K562 (cell line): ENCODE measurements around the gene DCUN1D4. TPM values are rescaled to one million over a fixed set of nuclear protein-coding genes. Genes with fewer than 3 reads are reported as not detected.

Experiments used
- BRF1 ChIP-seq: IDR thresholded peaks from 3 replicates; pipeline ENCODE4 v1.6.1; 2011; ENCODE audit warnings: borderline replicate concordance, mild to moderate bottlenecking; ENCODE audit not compliant: insufficient read length; ENCODE audit errors: extremely low read depth
- NCOA6 ChIP-seq: fragments of 450-650 bp; IDR thresholded peaks from 2 replicates; pipeline ENCODE4 v1.6.1; 2017; ENCODE audit warnings: mild to moderate bottlenecking
- ZFP36 ChIP-seq: fragments of 150-350 bp; IDR thresholded peaks from 2 replicates; pipeline ENCODE4 v1.6.1; 2018; ENCODE audit warnings: low read length, low read depth; ENCODE audit not compliant: partially characterized antibody
- polyA plus RNA-seq, 8 experiments: library from polyadenylated mRNA; depleted of rRNA in 4 of 8; stranded (reverse) in 5 of 8; unstranded in 3 of 8; fragments of >200 nt; fragmentation: Nextera tagmentation in 2 of 8; fragmentation: Illumina TruSeq in 1 of 8; extraction: Ambion mirVana in 2 of 8; extraction: Trizol in 1 of 8; gene quantifications; 2 replicates each; pipeline versions ENCODE4 v1.2.1 to v1.2.3, GENCODE V29; 2011 to 2014; ENCODE audit warnings: inconsistent platforms in 1 of 8, missing spikeins in 1 of 8
- total RNA-seq, 7 experiments: library from RNA; depleted of rRNA in 6 of 7; stranded (reverse); fragments of >200 nt in 6 of 7; fragmentation: Illumina TruSeq in 2 of 7; extraction: Trizol in 2 of 7; gene quantifications; 2 replicates each; pipeline versions ENCODE4 v1.2.1 to v1.2.3, GENCODE V29; 2011 to 2021; ENCODE audit warnings: low replicate concordance in 1 of 7
- TF ChIP-seq, protein P1 (sequence below): fragments of 250-450 bp; sonication (Bioruptor Pico); IDR thresholded peaks from 2 replicates; pipeline ENCODE4 v1.5.0; 2021; ENCODE audit warnings: mild to moderate bottlenecking, moderate library complexity
- TF ChIP-seq, protein P2 (sequence below), 2 experiments: IDR thresholded peaks; 2 replicates each; pipeline ENCODE4 v1.6.1; 2012; ENCODE audit warnings: improper control_type of control experiment in 2 of 2, low read depth in 2 of 2, low read length in 2 of 2, borderline replicate concordance in 1 of 2

Gene DCUN1D4
- total and polyA plus RNA-seq, 9 of the 15 experiments (the other 6 are each of a cell fraction or from before 2014, with no cell fraction given) = 15.1 to 73.5 (median 23.0) TPM

DNA sequence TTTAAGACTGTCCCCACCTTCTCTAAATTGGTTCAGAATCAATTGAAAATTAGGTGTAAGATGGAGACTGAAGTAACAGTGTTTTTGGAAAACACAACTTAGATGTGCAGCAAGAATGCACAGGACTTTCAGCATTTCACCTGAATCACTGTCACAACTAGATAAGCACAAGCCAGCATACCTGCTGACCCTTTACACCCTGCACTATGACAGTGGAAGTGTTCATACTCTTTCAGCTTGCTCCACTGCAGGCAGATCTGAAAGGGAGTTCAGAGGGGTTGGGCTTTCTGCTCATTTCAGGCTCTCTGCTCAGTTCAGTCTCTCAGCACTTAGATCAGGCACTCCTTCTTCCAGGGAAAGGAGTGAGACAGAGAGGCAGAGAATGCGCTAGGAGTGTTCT, 22.8 kb downstream of the DCUN1D4 start (continued):
- TF ChIP-seq, protein P1, sequence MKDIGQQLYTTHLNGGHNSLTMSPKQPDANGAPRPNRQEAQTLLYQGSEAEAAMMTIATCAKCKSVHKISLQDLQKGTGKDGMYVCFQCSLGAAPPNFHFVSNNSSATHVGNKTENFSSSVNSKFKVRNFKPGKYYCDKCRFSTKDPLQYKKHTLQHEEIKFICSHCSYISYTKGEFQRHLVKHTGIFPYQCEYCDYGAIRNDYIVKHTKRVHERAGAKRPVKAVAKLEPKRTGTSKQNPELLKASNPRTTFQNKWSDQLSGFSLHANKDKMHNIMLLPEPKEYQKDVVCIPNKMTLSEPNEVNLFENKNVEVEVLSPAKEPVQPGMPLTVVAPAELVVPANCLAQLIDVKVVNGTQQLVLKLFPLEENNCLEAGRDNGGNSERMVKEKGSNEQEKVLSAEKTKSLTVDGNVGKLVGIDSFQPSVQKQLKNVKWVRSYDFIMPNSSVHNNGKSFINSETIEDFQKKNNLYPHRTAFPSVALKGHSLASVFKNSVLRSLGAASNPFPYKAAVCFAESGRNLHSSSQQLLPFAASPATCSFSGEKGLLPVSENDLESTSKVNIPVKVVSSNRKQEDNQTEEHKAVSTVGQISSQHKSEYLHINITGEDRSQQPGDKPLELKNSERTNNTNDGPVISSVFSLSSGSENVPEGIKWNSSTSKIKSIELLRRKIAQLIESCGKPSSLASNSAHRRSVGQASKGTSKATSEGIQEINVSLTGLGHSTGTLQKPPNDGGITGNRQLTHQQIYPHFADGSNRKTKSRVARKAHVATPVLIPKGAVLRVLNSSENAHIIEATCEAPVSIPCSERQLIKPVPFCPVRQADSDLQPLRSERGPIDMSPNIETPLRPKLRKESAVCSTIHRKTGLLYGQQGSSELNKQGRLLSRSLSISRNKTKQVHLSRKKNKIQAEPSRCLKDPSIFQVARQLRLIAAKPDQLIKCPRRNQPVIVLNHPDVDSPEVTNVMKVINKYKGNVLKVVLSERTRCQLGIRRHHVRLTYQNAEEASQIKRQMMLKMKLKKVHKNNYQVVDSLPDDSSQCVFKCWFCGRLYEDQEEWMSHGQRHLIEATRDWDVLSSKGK (CRISPR knock-in tag) = no peak
- no peak for TF ChIP-seq ZFP36
- TF ChIP-seq, protein P2, sequence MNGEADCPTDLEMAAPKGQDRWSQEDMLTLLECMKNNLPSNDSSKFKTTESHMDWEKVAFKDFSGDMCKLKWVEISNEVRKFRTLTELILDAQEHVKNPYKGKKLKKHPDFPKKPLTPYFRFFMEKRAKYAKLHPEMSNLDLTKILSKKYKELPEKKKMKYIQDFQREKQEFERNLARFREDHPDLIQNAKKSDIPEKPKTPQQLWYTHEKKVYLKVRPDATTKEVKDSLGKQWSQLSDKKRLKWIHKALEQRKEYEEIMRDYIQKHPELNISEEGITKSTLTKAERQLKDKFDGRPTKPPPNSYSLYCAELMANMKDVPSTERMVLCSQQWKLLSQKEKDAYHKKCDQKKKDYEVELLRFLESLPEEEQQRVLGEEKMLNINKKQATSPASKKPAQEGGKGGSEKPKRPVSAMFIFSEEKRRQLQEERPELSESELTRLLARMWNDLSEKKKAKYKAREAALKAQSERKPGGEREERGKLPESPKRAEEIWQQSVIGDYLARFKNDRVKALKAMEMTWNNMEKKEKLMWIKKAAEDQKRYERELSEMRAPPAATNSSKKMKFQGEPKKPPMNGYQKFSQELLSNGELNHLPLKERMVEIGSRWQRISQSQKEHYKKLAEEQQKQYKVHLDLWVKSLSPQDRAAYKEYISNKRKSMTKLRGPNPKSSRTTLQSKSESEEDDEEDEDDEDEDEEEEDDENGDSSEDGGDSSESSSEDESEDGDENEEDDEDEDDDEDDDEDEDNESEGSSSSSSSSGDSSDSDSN (IDR thresholded peaks at IDR 0.05; ENCODE audit: borderline replicate concordance in 1 of 2, low read depth in 2 of 2, low read length in 2 of 2) = no peak
- no peak for TF ChIP-seq BRF1
- no peak for TF ChIP-seq NCOA6
